KBM-7 (cell line): Measurements from ENCODE around the gene NIPA2.

Experiments
- DNase-seq: peaks from one replicate; pipeline ENCODE4 v3.0.0-alpha.2; 2015
- in situ Hi-C: fragments of 300-500 bp; cut with MboI; formaldehyde crosslinking; loops from 2 replicates; pipeline ENCODE4 v1.14.3; 2020; ENCODE audit warnings: low sequenced_read_pairs, low pct_unique_long_range_greater_than_20kb, mixed read lengths

NIPA2 gene

DNA sequence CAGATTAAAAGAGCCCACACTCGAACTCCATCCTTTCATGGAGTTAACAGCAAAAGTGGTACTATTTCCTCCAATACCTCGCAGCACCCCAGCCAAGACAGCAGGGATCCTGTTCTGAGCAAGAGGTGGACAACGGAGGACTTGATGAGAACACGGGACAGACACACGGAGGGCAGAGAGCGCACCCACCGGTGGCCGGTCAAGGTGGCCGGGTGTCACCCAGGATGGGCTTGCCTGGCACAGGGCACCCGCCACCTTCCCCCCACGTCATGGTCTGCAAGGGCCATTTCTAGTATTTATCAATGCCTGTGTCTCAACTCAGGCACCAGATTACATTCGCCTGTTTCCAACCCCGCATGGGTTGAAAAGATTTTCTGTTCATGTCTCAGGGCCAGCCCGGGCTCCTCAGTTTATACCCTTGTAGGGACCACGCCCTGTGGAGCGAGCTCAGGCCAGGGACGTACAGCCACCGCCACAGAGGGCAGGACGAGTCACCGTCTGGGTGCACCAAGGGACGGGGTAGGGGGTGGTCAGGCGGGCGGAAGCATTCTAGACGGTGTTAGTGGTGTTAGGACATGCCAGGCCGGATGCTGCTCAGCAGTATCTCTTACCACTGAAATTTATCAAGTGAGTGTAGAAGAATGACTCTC lies 77.5 kb downstream of the NIPA2 start:
- in situ Hi-C loops = loop anchor here (25.0 kb wide), 3 partner anchors 96 to 496 kb away; no protein-coding TSS in a partner anchor
- no peak for DNase-seq

DNA sequence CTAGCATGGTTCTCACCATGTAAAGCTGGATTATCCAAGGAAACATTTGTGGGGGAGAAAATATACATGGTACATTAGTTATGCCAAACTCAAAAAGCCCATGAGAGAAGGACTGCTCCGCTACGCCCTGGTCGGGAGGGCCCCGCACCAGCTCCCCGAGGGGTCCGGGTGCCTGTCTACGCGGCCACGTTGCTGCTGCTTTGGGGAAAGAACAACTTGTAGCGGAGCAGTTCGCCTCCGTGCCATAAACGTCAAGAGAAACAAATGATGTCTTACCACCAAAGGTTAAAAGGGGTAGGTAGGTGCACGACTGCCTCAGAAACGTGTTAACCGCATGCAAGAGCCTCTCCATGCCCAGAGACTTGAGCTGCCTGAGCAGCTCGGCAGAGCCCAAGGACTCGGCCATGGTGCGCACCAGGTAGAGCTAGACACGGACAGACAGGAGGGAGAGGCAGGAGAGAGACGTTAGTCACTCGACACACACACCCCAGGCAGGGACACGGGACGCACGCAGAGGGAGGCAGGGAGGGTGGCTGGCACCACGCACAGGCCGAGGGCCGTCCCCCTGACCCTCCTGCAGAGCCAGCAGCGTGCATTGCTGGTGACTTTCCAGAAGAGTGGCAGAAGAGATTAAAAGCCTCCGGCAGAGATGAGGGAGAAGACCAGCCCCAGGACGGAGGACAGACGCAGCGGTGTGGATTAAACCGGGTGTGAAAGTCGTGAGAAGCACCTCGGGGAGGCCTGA lies 78.3 kb downstream of the NIPA2 start:
- no peak for DNase-seq
- in situ Hi-C loops = loop anchor here (25.0 kb wide), 3 partner anchors 96 to 496 kb away; no protein-coding TSS in a partner anchor

DNA sequence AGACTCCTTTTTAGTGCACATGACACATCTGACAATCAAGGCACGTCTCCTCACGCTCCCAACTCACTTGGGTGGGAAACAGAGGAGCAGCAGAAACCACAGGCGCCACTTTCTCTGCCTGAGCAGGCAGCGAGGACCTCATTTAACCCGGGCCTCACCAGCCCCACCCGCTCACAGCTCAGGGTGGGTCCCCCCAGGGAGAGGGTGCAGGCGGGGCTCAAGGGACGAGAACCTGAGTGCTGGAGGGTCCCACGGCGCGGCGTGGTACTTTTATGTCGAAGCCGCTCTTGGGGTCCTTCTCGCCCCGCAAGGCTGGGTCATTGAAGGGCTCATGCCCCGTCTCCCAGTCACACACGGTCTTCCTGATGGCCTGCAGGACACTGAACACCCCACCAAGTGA lies 79.1 kb downstream of the NIPA2 start:
- no peak for DNase-seq
- in situ Hi-C loops = loop anchor here (25.0 kb wide), 3 partner anchors 95 to 495 kb away; no protein-coding TSS in a partner anchor
